Uterus (tissue), 2 donors: Measurements from ENCODE around the gene NEK6.

ENCODE experiments used
- CTCF ChIP-seq, 4 experiments: fragments of 200-600 bp in 2 of 4; fragments of 450-650 bp in 2 of 4; sonication (generic) in 2 of 4; IDR thresholded peaks; one replicate each; pipeline ENCODE4 v1.5.1; 2016 to 2019; ENCODE audit warnings: antibody characterized with exemption in 4 of 4, mild to moderate bottlenecking in 2 of 4, moderate library complexity in 1 of 4
- POLR2A ChIP-seq, 2 donors: fragments of 450-650 bp; IDR thresholded peaks; one replicate each; pipeline ENCODE4 v1.6.1; 2016; ENCODE audit warnings: antibody characterized with exemption in 2 of 2, mild to moderate bottlenecking in 1 of 2, moderate library complexity in 1 of 2

- no peak for TF ChIP-seq POLR2A (IDR thresholded peaks at IDR 0.05)
- no peak for TF ChIP-seq CTCF (IDR thresholded peaks at IDR 0.05)
Observed at GRCh38 chr9:124339603-124340146, 81.9 kb downstream of the NEK6 start.
